PC-3 (cell line): ENCODE measurements around the gene IZUMO4. TPM values are rescaled to one million over a fixed set of nuclear protein-coding genes. Genes with fewer than 3 reads are reported as not detected.

ENCODE experiments used
- ATAC-seq: fragments of 200-7000 bp; cut with Tn5 transposase; 2 replicates; pipeline ENCODE4 v1.9.1; 2020; ENCODE audit warnings: mild to moderate bottlenecking, moderate library complexity
- BruUV-seq: library from RNA; stranded (reverse); fragments of 400-500 nt; replicated peaks from 2 replicates; lab custom pipeline; 2021; lab: Mats Ljungman, UMichigan
- CTCF ChIA-PET: fragments of 300-600 bp; sonication (Branson Sonifier 250); formaldehyde crosslinking; loops from one replicate; lab custom pipeline; 2022; ENCODE audit warnings: antibody characterized with exemption; lab: Charles Lee
- POLR2A ChIA-PET: fragments of 300-600 bp; sonication (Branson Sonifier 250); formaldehyde crosslinking; loops from one replicate; lab custom pipeline; 2022; ENCODE audit warnings: antibody characterized with exemption; ENCODE audit not compliant: unreplicated experiment; lab: Charles Lee
- DNase-seq: peaks from one replicate; pipeline ENCODE4 v3.0.0-alpha.2; 2015
- H2AFZ ChIP-seq: fragments of 300-600 bp; sonication (generic); 2 replicates; pipeline ENCODE4 v1.6.0; 2016; ENCODE audit warnings: antibody characterized with exemption, low read length
- H3F3A ChIP-seq: fragments of 300-600 bp; sonication (generic); one replicate; pipeline ENCODE4 v1.6.0; 2017; ENCODE audit warnings: antibody characterized with exemption, low read length, control low read depth, mild to moderate bottlenecking; ENCODE audit not compliant: unreplicated experiment
- H3K27ac ChIP-seq: fragments of 300-600 bp; sonication (generic); 2 replicates; pipeline ENCODE4 v1.5.1; 2016; ENCODE audit warnings: mild to moderate bottlenecking, low read length
- H3K27me3 ChIP-seq: fragments of 300-600 bp; sonication (generic); 2 replicates; pipeline ENCODE4 v1.6.1; 2016; ENCODE audit warnings: low read length, mixed read lengths
- H3K36me3 ChIP-seq: fragments of 300-600 bp; sonication (generic); 2 replicates; pipeline ENCODE4 v1.6.1; 2016; ENCODE audit warnings: low read depth, mixed run types, low read length, mixed read lengths
- H3K4me1 ChIP-seq: fragments of 300-600 bp; sonication (generic); 2 replicates; pipeline ENCODE4 v1.5.1; 2016; ENCODE audit warnings: low read length; ENCODE audit not compliant: insufficient read depth
- H3K4me2 ChIP-seq: fragments of 300-600 bp; sonication (generic); 2 replicates; pipeline ENCODE4 v1.6.0; 2016; ENCODE audit warnings: low read length
- H3K4me3 ChIP-seq: fragments of 300-600 bp; sonication (generic); 2 replicates; pipeline ENCODE4 v1.5.1; 2016; ENCODE audit warnings: mild to moderate bottlenecking, low read length, mixed read lengths
- H3K79me2 ChIP-seq: fragments of 300-600 bp; sonication (generic); 2 replicates; pipeline ENCODE4 v1.6.1; 2017; ENCODE audit warnings: low read length, mixed read lengths
- H3K9ac ChIP-seq: fragments of 300-600 bp; sonication (generic); 2 replicates; pipeline ENCODE4 v1.6.0; 2016; ENCODE audit warnings: mild to moderate bottlenecking, low read length
- H3K9me2 ChIP-seq: fragments of 300-600 bp; sonication (generic); replicated peaks from 2 replicates; pipeline ENCODE4 v1.6.1; 2016; ENCODE audit warnings: mixed run types, low read length, mixed read lengths
- H3K9me3 ChIP-seq: fragments of 300-600 bp; sonication (generic); 2 replicates; pipeline ENCODE4 v1.6.1; 2016; ENCODE audit warnings: low read length, mixed read lengths
- H4K20me1 ChIP-seq: fragments of 300-600 bp; sonication (generic); 2 replicates; pipeline ENCODE4 v1.6.1; 2016; ENCODE audit warnings: low read length, mixed read lengths
- EZH2 ChIP-seq: fragments of 300-600 bp; sonication (generic); IDR thresholded peaks from one replicate; pipeline ENCODE4 v1.6.1; 2017; ENCODE audit warnings: antibody characterized with exemption, mild to moderate bottlenecking, low read length; ENCODE audit not compliant: unreplicated experiment
- EZH2phosphoT487 ChIP-seq: fragments of 300-600 bp; sonication (generic); IDR thresholded peaks from 2 replicates; pipeline ENCODE4 v1.6.1; 2018; ENCODE audit warnings: mild to moderate bottlenecking, antibody characterized with exemption, low read length, borderline replicate concordance
- intact Hi-C: fragments of 100-400 bp; cut with micrococcal nuclease; formaldehyde crosslinking; loops from 2 replicates; pipeline ENCODE4 v1.9.0; 2023
- total RNA-seq: library from RNA; depleted of rRNA; stranded (reverse); fragments of >200 nt; gene quantifications from 2 replicates; pipeline ENCODE4 v1.2.3, GENCODE V29; 2014
- TF ChIP-seq, protein P1 (sequence below): fragments of 300-600 bp; sonication (generic); conservative IDR thresholded peaks from 2 replicates; pipeline ENCODE4 v1.5.1; 2017; ENCODE audit warnings: antibody characterized with exemption, low read depth, mild to moderate bottlenecking, low read length

The IZUMO4 gene
- total RNA-seq, 1 experiment from 2014 or later, result 3.6 TPM

DNA sequence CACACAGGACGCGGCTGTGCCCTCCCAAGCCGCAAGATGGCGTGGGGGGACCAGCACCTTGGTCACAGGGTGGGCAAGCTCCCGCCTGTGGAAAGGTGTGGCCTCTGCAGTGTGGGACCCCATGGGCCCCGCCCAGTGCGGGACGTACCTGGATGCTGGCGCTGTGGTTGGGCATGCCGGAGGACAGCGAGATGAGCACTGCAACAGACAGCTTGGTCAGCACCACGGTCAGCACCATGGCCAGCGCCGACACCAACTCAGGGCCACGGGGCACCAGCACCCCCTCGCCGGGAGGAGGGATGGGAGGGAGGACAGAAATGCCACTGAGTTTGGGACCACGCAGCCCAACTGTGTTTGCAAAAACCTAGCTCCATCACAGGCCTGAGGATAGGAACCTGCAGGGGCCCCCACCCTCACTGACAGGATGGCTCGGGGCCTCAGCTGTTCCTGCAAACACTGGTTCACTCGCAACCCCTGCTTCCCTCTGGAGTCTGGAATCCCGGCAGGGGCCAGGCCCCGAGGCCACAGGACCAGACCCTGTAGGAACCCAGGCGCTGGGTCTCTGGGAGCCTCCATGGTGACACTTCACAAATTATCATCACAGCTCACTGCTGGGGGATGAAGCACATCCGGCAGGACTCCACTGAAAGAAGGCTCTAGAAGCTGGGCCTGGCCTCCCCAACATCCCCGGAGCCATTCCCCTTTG lies 27.1 kb downstream of the IZUMO4 start:
- H3K27ac ChIP-seq, result no peak overlapping the region
- no TSS peak for BruUV-seq
- DNase-seq, result no peak
- ATAC-seq, result no peak
- H3K4me3 ChIP-seq, result no peak overlapping the region
- intact Hi-C loops, result no loop called here
- no peaks in the 10 kb centered on the region for H3F3A ChIP-seq
- no peaks in the 10 kb centered on the region for H3K9me3 ChIP-seq
- H3K27me3 ChIP-seq, result no peaks in the 10 kb centered on the region
- no peaks in the 10 kb centered on the region for H3K79me2 ChIP-seq
- no peaks in the 10 kb centered on the region for H4K20me1 ChIP-seq
- ChIA-PET POLR2A (no interaction called here), CTCF (interaction anchor here (0.6 kb wide), 1 partner anchor 204 kb away, joined by 3 read pairs; the partner anchor contains the start of genes LSM7 and SPPL2B)
- H3K36me3 ChIP-seq, result peaks cover 10% of the 10 kb centered on the region; the same call in 1 of the 2 replicates
- TF ChIP-seq, protein P1, sequence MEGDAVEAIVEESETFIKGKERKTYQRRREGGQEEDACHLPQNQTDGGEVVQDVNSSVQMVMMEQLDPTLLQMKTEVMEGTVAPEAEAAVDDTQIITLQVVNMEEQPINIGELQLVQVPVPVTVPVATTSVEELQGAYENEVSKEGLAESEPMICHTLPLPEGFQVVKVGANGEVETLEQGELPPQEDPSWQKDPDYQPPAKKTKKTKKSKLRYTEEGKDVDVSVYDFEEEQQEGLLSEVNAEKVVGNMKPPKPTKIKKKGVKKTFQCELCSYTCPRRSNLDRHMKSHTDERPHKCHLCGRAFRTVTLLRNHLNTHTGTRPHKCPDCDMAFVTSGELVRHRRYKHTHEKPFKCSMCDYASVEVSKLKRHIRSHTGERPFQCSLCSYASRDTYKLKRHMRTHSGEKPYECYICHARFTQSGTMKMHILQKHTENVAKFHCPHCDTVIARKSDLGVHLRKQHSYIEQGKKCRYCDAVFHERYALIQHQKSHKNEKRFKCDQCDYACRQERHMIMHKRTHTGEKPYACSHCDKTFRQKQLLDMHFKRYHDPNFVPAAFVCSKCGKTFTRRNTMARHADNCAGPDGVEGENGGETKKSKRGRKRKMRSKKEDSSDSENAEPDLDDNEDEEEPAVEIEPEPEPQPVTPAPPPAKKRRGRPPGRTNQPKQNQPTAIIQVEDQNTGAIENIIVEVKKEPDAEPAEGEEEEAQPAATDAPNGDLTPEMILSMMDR, result no peak
- TF ChIP-seq EZH2phosphoT487 (no peak), EZH2 (no peak)
- H3K9me2 ChIP-seq, result no peaks in the 10 kb centered on the region
- no peak overlapping the region for H2AFZ ChIP-seq
- H3K4me2 ChIP-seq, result no peak overlapping the region
- H3K9ac ChIP-seq, result no peak overlapping the region
- no peaks in the 10 kb centered on the region for H3K4me1 ChIP-seq

DNA sequence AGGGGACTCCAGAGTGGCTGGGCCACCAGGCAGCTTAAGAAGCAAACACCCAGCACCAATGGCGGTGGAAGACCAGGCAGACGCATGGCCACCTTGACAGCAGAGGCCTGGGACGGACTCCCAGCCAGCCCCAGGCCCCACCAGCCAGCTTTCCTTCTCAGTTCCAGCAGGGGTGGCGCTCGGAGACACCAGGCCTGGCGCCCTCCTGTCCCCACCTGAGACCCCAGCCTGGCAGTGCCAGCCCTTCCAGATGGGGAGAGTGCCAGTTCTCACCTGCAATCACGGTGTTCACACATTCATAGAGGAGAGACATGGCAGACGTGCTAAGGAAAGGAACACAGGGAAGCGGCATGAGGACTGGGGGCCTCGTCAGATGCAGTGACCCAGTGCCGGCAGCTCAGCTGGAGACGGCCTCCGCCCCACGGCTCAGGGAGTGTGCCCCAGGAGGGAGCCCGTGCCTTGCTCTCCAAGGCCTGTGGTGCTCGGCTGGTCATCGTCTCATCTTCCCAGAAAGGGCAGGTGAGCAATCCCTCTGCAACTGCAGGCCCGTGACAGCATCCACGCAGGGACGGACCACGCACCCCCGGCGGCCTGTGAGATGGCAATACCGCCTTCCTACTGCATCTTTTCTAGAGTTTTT lies 30.3 kb downstream of the IZUMO4 start:
- intact Hi-C loops, result no loop called here

More for the DNA sequence above, 30.3 kb downstream of the IZUMO4 start:
- Histone ChIP-seq H3K4me3 (no peak overlapping the region), H3K4me1 (no peaks in the 10 kb centered on the region), H3F3A (no peaks in the 10 kb centered on the region), H3K27me3 (no peaks in the 10 kb centered on the region), H3K4me2 (no peak overlapping the region), H4K20me1 (no peaks in the 10 kb centered on the region), H3K27ac (no peak overlapping the region), H3K9me3 (no peaks in the 10 kb centered on the region), H3K36me3 (peaks cover 7% of the 10 kb centered on the region; the same call in 1 of the 2 replicates), H3K9ac (no peak overlapping the region), H2AFZ (no peak overlapping the region), H3K79me2 (no peaks in the 10 kb centered on the region), H3K9me2 (no peaks in the 10 kb centered on the region)
- TF ChIP-seq, protein P1, result no peak
- no peak for TF ChIP-seq EZH2
- no peak for TF ChIP-seq EZH2phosphoT487
- POLR2A ChIA-PET, result no interaction called here
- CTCF ChIA-PET, result no interaction called here
- DNase-seq (no peak), ATAC-seq (no peak)
- BruUV-seq, result no TSS peak
